PC-3 (cell line): ENCODE results near the gene B3GAT1.

Experiments
- EZH2phosphoT487 ChIP-seq: fragments of 300-600 bp; sonication (generic); IDR thresholded peaks from 2 replicates; pipeline ENCODE4 v1.6.1; 2018; ENCODE audit warnings: mild to moderate bottlenecking, antibody characterized with exemption, low read length, borderline replicate concordance
- TF ChIP-seq, protein P1 (sequence below): fragments of 300-600 bp; sonication (generic); conservative IDR thresholded peaks from 2 replicates; pipeline ENCODE4 v1.5.1; 2017; ENCODE audit warnings: antibody characterized with exemption, low read depth, mild to moderate bottlenecking, low read length

DNA sequence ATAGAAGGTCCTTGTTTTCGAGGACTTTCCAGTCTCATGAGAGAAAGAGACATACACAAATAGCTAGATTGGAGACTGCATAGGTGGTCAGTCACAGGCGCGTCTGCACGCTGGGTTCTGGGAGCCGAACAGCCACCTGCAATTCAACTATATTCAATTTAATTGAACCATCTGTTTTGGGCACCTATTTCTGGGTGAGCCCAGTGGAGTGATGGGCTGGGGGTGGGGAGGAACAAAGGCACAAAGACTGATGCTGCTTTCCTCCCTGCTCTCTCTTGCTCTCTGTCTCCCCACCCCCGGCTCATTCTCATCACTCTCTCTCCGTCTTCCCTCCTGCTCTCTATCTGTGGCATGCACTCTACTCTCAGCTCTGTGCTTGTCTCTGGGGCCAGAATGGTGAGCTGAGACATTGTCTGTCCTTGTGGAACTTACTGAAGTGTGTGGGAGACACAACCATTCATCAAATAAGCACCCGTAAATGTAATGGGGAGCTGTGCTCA, 48.1 kb upstream of the B3GAT1 start:
- TF ChIP-seq EZH2phosphoT487, result no peak
- TF ChIP-seq, protein P1, sequence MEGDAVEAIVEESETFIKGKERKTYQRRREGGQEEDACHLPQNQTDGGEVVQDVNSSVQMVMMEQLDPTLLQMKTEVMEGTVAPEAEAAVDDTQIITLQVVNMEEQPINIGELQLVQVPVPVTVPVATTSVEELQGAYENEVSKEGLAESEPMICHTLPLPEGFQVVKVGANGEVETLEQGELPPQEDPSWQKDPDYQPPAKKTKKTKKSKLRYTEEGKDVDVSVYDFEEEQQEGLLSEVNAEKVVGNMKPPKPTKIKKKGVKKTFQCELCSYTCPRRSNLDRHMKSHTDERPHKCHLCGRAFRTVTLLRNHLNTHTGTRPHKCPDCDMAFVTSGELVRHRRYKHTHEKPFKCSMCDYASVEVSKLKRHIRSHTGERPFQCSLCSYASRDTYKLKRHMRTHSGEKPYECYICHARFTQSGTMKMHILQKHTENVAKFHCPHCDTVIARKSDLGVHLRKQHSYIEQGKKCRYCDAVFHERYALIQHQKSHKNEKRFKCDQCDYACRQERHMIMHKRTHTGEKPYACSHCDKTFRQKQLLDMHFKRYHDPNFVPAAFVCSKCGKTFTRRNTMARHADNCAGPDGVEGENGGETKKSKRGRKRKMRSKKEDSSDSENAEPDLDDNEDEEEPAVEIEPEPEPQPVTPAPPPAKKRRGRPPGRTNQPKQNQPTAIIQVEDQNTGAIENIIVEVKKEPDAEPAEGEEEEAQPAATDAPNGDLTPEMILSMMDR, result no peak
